Caco-2 (cell line): ENCODE data around the gene THTPA. TPM values are rescaled to one million over a fixed set of nuclear protein-coding genes. Genes with fewer than 3 reads are reported as not detected.

Experiments used
- BruUV-seq: library from RNA; stranded (reverse); fragments of 400-500 nt; replicated peaks from 2 replicates; lab custom pipeline; 2021; lab: Mats Ljungman, UMichigan
- CTCF ChIA-PET: fragments of 300-600 bp; sonication (Branson Sonifier 250); formaldehyde crosslinking; loops from one replicate; lab custom pipeline; 2022; ENCODE audit warnings: antibody characterized with exemption; lab: Charles Lee
- POLR2A ChIA-PET: fragments of 300-600 bp; sonication (Branson Sonifier 250); formaldehyde crosslinking; loops from one replicate; lab custom pipeline; 2022; ENCODE audit warnings: antibody characterized with exemption; lab: Charles Lee
- DNase-seq, 2 experiments: peaks; one replicate each; pipeline versions ENCODE4 v3.0.0 to v3.0.0-alpha.2; 2020 to 2022
- H3K27me3 ChIP-seq: replicated peaks from 2 replicates; pipeline ENCODE4 v1.6.0; 2011; ENCODE audit warnings: low read length; ENCODE audit not compliant: control insufficient read depth, insufficient read depth
- H3K36me3 ChIP-seq: 2 replicates; pipeline ENCODE4 v1.5.1; 2011; ENCODE audit warnings: low read length; ENCODE audit not compliant: control insufficient read depth, insufficient read depth
- H3K4me1 ChIP-seq: fragments of 250-450 bp; sonication (Bioruptor Pico); 2 replicates; pipeline ENCODE4 v1.5.1; 2020; ENCODE audit warnings: mild to moderate bottlenecking
- H3K4me3 ChIP-seq: 2 replicates; pipeline ENCODE4 v1.5.1; 2011; ENCODE audit warnings: low read depth, mild to moderate bottlenecking, control low read depth, low read length
- H3K9me3 ChIP-seq: fragments of 250-450 bp; sonication (Bioruptor Pico); 2 replicates; pipeline ENCODE4 v1.5.1; 2020; ENCODE audit warnings: mild to moderate bottlenecking, moderate library complexity
- H3K27ac Mint-ChIP-seq: one replicate; pipeline ENCODE4 v1.8.0; 2022; ENCODE audit warnings: mixed read lengths; ENCODE audit not compliant: unreplicated experiment
- H3K27me3 Mint-ChIP-seq: one replicate; pipeline ENCODE4 v1.8.0; 2022; ENCODE audit warnings: mixed read lengths; ENCODE audit not compliant: insufficient read depth, unreplicated experiment
- H3K36me3 Mint-ChIP-seq: one replicate; pipeline ENCODE4 v1.8.0; 2022; ENCODE audit warnings: mild to moderate bottlenecking, mixed read lengths; ENCODE audit not compliant: insufficient read depth, unreplicated experiment
- H3K4me1 Mint-ChIP-seq: one replicate; pipeline ENCODE4 v1.8.0; 2022; ENCODE audit warnings: low read depth, mixed read lengths; ENCODE audit not compliant: unreplicated experiment
- H3K4me3 Mint-ChIP-seq: one replicate; pipeline ENCODE4 v1.8.0; 2022; ENCODE audit warnings: mild to moderate bottlenecking, moderate library complexity, mixed read lengths; ENCODE audit not compliant: unreplicated experiment
- H3K9me3 Mint-ChIP-seq: one replicate; pipeline ENCODE4 v1.8.0; 2022; ENCODE audit warnings: mixed read lengths; ENCODE audit not compliant: unreplicated experiment
- intact Hi-C: fragments of 100-400 bp; cut with micrococcal nuclease; formaldehyde crosslinking; loops from one replicate; pipeline ENCODE4 v1.10.0; 2022; ENCODE audit not compliant: unreplicated experiment
- total RNA-seq: library from RNA; stranded (reverse); gene quantifications from 2 replicates; pipeline ENCODE4 v1.2.3, GENCODE V29; 2022
- TF ChIP-seq, protein P1 (sequence below), 2 experiments: fragments of 200-600 bp in 1 of 2; IDR thresholded peaks; 1 replicate in 1 of 2; 2 replicates in 1 of 2; pipeline versions ENCODE4 v1.5.1 to v1.8.0; 2011 to 2022; ENCODE audit warnings: antibody characterized with exemption in 1 of 2, control low read depth in 1 of 2, inconsistent platforms in 1 of 2, low read depth in 1 of 2, low read length in 1 of 2, mild to moderate bottlenecking in 1 of 2, moderate library complexity in 1 of 2; ENCODE audit not compliant: insufficient read depth in 1 of 2, severe bottlenecking in 1 of 2, unreplicated experiment in 1 of 2

THTPA gene
- total RNA-seq, 1 experiment from 2014 or later = 9.3 TPM

DNA sequence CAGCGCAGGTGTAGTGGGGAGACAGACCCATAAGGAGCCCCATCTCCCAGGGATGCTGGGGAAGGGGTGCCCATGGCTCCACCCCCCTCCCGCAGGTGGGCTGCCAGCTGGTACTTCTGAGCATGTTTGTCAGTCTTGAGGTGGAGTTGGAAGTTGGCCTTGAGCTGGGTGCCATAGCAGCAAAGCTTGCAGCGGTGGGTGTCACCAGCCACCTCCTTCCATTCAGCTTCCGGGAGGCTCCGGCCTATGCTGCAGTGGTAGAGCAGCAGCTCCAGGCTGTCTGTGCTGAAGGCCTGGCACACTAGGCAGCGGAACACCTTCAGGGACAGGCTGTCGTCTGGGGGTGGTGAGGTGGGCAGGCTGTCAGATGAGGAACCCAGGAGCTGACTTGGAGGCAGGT lies 23.4 kb upstream of the THTPA start:
- BruUV-seq = no TSS peak
- POLR2A ChIA-PET = no interaction called here
- intact Hi-C loops = no loop called here

DNA sequence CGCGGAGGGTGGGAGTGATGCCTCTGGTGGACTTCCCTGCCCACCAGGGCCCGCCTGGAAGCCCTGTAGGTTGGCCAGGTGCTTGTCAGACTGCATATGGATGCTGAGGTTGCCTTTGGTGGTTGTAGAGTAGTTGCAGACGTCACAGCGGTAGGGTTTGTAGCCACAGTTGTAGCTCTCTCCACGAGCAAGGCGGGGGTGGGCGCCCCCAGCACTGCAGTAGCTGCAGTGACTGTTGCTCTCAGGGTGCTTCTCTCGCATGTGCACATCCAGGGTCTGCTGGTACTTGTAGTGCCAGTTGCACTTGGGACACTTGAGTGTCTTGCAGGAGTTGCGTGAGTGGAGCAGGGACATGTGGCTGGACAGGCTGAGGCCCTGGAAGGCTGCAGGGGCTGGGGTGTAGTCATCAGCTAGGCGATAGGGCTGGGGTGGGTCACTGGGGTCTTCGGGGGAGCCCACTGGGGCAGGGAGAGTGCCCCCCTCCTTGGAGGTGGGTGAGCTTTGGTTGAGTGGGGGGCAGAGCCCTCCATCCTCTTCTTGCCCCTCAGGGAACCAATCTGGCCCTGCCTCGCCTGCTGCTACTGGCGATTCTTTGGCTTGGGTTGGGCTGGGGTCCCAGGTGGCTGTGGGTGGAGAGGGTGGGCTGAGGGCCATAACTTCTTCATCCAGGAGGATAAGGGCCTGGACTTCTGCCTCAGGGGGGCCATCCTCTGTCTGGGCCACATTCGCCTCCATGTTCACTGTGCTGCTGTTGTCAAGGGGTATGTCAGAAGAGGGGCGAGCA lies 22.2 kb upstream of the THTPA start:
- Mint-ChIP-seq H3K4me3 (no peak overlapping the region), H3K4me1 (no peaks in the 10 kb centered on the region), H3K27me3 (no peaks in the 10 kb centered on the region), H3K27ac (no peak overlapping the region), H3K9me3 (no peaks in the 10 kb centered on the region), H3K36me3 (no peaks in the 10 kb centered on the region)
- BruUV-seq = no TSS peak
- ChIA-PET POLR2A (interaction anchor here (0.6 kb wide), 1 partner anchor 38 kb away, joined by 3 read pairs; no protein-coding TSS in a partner anchor), CTCF (interaction anchor here (0.6 kb wide), 1 partner anchor 25 kb away, joined by 5 read pairs; no protein-coding TSS in a partner anchor)
- H3K4me3 ChIP-seq = no peak overlapping the region
- no peak for DNase-seq
- TF ChIP-seq, protein P1, sequence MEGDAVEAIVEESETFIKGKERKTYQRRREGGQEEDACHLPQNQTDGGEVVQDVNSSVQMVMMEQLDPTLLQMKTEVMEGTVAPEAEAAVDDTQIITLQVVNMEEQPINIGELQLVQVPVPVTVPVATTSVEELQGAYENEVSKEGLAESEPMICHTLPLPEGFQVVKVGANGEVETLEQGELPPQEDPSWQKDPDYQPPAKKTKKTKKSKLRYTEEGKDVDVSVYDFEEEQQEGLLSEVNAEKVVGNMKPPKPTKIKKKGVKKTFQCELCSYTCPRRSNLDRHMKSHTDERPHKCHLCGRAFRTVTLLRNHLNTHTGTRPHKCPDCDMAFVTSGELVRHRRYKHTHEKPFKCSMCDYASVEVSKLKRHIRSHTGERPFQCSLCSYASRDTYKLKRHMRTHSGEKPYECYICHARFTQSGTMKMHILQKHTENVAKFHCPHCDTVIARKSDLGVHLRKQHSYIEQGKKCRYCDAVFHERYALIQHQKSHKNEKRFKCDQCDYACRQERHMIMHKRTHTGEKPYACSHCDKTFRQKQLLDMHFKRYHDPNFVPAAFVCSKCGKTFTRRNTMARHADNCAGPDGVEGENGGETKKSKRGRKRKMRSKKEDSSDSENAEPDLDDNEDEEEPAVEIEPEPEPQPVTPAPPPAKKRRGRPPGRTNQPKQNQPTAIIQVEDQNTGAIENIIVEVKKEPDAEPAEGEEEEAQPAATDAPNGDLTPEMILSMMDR (IDR thresholded peaks at IDR 0.05; ENCODE audit: insufficient read depth in 1 of 2, low read depth in 1 of 2, low read length in 1 of 2, severe bottlenecking in 1 of 2, unreplicated experiment in 1 of 2) = no peak
- no peaks in the 10 kb centered on the region for H3K36me3 ChIP-seq
- H3K9me3 ChIP-seq = no peaks in the 10 kb centered on the region
- no peaks in the 10 kb centered on the region for H3K4me1 ChIP-seq
- intact Hi-C loops = no loop called here
- no peaks in the 10 kb centered on the region for H3K27me3 ChIP-seq

More for the DNA sequence above, 23.4 kb upstream of the THTPA start:
- Histone ChIP-seq H3K9me3 (no peaks in the 10 kb centered on the region), H3K4me3 (no peak overlapping the region), H3K27me3 (no peaks in the 10 kb centered on the region), H3K4me1 (no peaks in the 10 kb centered on the region), H3K36me3 (no peaks in the 10 kb centered on the region)
- TF ChIP-seq, protein P1 (IDR thresholded peaks at IDR 0.05; ENCODE audit: insufficient read depth in 1 of 2, low read depth in 1 of 2, low read length in 1 of 2, severe bottlenecking in 1 of 2, unreplicated experiment in 1 of 2) = no peak
- DNase-seq = no peak
- no peaks in the 10 kb centered on the region for H3K27me3 Mint-ChIP-seq
- H3K36me3 Mint-ChIP-seq = no peaks in the 10 kb centered on the region
- no peak overlapping the region for H3K4me3 Mint-ChIP-seq
- no peaks in the 10 kb centered on the region for H3K9me3 Mint-ChIP-seq
- no peaks in the 10 kb centered on the region for H3K4me1 Mint-ChIP-seq
- CTCF ChIA-PET = no interaction called here
- no peak overlapping the region for H3K27ac Mint-ChIP-seq

DNA sequence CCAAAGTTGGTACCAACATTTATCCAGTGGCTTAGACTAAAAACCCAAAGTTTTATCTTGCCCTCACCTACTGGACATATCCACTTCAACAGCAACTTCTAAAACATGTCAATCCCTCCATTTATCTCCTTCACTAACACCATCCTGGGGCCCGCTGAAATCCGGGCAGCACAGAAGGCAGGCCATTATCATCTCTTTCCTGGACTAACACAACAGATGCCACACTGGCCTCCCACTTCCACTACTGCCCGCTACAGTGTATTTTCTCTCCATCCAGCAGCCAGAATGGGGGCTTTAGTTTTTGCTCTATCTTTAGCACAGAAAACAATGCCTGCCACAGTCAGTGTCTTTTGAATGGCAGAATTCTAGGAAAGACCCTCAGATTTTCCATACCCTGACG lies 20.1 kb upstream of the THTPA start:
- no peak overlapping the region for H3K4me3 Mint-ChIP-seq
- ChIA-PET CTCF (no interaction called here), POLR2A (no interaction called here)
- H3K4me1 Mint-ChIP-seq = peaks cover 7% of the 10 kb centered on the region
- no peaks in the 10 kb centered on the region for H3K27me3 Mint-ChIP-seq
- Histone ChIP-seq H3K36me3 (no peaks in the 10 kb centered on the region), H3K27me3 (no peaks in the 10 kb centered on the region), H3K4me3 (no peak overlapping the region), H3K9me3 (no peaks in the 10 kb centered on the region), H3K4me1 (no peaks in the 10 kb centered on the region)
- H3K36me3 Mint-ChIP-seq = no peaks in the 10 kb centered on the region
- no peak for DNase-seq
- no peaks in the 10 kb centered on the region for H3K9me3 Mint-ChIP-seq
- no peak overlapping the region for H3K27ac Mint-ChIP-seq
- TF ChIP-seq, protein P1 (IDR thresholded peaks at IDR 0.05; ENCODE audit: insufficient read depth in 1 of 2, low read depth in 1 of 2, low read length in 1 of 2, severe bottlenecking in 1 of 2, unreplicated experiment in 1 of 2) = no peak
- intact Hi-C loops = no loop called here
- BruUV-seq = no TSS peak
